ENCODE results near the gene IFI6.

DNA sequence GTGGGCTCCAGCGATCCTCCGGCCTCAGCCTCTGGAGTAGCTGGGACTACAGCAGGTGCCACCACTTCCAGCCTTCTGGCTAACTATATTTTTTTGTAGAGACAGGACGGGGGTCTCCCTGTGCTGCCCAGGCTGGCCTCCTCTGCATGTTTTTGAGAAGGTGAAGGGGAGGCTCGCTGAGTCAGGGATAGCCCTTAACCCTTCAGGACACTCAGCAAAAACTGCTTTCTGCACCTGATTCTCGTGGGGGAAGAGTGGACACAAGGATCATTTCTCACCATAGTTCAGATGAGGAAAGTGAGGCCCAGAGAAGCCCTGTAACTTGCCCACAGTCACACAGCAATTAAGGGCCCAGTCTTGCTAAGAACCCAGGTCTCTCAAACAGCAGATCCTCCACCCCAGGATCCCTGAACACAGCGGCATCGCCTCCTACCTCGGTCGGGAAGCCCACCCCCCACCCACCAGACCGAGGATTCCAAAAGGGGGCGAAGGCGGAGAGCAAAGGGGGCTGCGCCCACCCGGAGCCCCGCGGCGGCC is 38.3 kb downstream of the IFI6 start:
- TF ChIP-seq CTCF (IDR thresholded peaks at IDR 0.05; ENCODE audit: insufficient read depth, low read depth, low read length) (no peak), EZH2 (IDR thresholded peaks at IDR 0.05; ENCODE audit: insufficient read depth, low read length) (no peak)
